GM19455 (cell line): ENCODE results near the gene IYD.

Experiments
- ATAC-seq: cut with Tn5 transposase; IDR thresholded peaks from one replicate; pipeline ENCODE4 v1.9.1; 2021; ENCODE audit not compliant: unreplicated experiment

The IYD gene

GRCh38 chr6:150368762-150369161 lies at the start of gene IYD:
Gene IYD, plus strand, starts transcription at chr6:150369012. Its CDS starts 20 bp downstream, at chr6:150369032.
- no peak for ATAC-seq

GRCh38 chr6:150319924-150320323 lies 48.9 kb upstream of the IYD start:
- ATAC-seq = no peak

- no peak for ATAC-seq
Observed at GRCh38 chr6:150320442-150320841, 48.4 kb upstream of the IYD start.

- no peak for ATAC-seq
Observed at GRCh38 chr6:150322466-150322871, 46.3 kb upstream of the IYD start.

GRCh38 chr6:150323205-150323604 lies 45.6 kb upstream of the IYD start:
- ATAC-seq = no peak

GRCh38 chr6:150324044-150324443 lies 44.8 kb upstream of the IYD start:
- no peak for ATAC-seq

GRCh38 chr6:150325066-150325772 lies 43.6 kb upstream of the IYD start:
- no peak for ATAC-seq

GRCh38 chr6:150327117-150327774 lies 41.6 kb upstream of the IYD start:
- ATAC-seq = no peak

GRCh38 chr6:150328744-150329405 lies 39.9 kb upstream of the IYD start:
- no peak for ATAC-seq

GRCh38 chr6:150331344-150331743 lies 37.5 kb upstream of the IYD start:
- ATAC-seq = no peak

GRCh38 chr6:150332939-150333584 lies 35.8 kb upstream of the IYD start:
- ATAC-seq = no peak

- ATAC-seq = no peak
Observed at GRCh38 chr6:150333585-150333941, 35.2 kb upstream of the IYD start.

GRCh38 chr6:150334790-150335783 lies 33.7 kb upstream of the IYD start:
- ATAC-seq = no peak

- no peak for ATAC-seq
Observed at GRCh38 chr6:150336299-150336698, 32.5 kb upstream of the IYD start.

- no peak for ATAC-seq
Observed at GRCh38 chr6:150336708-150337107, 32.1 kb upstream of the IYD start.

- no peak for ATAC-seq
Observed at GRCh38 chr6:150342126-150342525, 26.7 kb upstream of the IYD start.

- no peak for ATAC-seq
Observed at GRCh38 chr6:150343434-150343833, 25.4 kb upstream of the IYD start.

- ATAC-seq = no peak
Observed at GRCh38 chr6:150345781-150346180, 23.0 kb upstream of the IYD start.

- no peak for ATAC-seq
Observed at GRCh38 chr6:150346346-150346745, 22.5 kb upstream of the IYD start.

- no peak for ATAC-seq
Observed at GRCh38 chr6:150347845-150348244, 21.0 kb upstream of the IYD start.

GRCh38 chr6:150349546-150349945 lies 19.3 kb upstream of the IYD start:
- no peak for ATAC-seq
